Measurements from ENCODE around the gene POU4F1. TPM values are rescaled to one million over a fixed set of nuclear protein-coding genes. Genes with fewer than 3 reads are reported as not detected.

The POU4F1 gene
- total and polyA plus RNA-seq, 2 donors (not counting 3 experiments of a cell fraction or from before 2014, with no cell fraction given), result 0.30 to 1.1 TPM

DNA sequence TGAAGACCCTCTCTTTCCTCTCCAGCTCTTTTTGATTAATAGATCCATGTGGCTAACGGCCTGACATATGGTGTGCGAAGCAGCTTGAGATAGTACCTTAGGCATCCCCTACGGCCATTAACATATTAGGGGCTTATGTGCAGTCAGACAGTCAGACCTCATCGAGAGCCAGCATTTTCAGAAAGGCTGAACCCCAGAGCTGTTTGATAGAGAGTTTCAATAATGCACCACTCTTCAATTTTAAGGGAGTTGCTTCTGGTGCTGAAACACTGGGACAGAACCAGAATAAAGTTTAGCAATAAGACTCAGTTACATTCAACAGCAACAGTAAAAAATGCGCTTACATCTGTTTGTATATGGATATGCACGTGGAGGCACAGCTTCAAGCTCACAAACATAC is 10.8 kb downstream of the POU4F1 start:
- Histone ChIP-seq H2AFZ (ENCODE audit: low read depth, low read length) (no peak overlapping the region), H3K4me1 (ENCODE audit: control insufficient read depth, extremely low read depth, insufficient read depth, low read length) (peaks cover 6% of the 10 kb centered on the region), H3K36me3 (ENCODE audit: control insufficient read depth in 2 of 2, extremely low read depth in 1 of 2, insufficient read depth in 2 of 2, low read length in 2 of 2) (no peaks in the 10 kb centered on the region), H3K4me3 (replicated peaks in 1 of 3; ENCODE audit: insufficient read depth in 1 of 3, low read depth in 1 of 3, low read length in 3 of 3) (no peak overlapping the region), H3K27me3 (ENCODE audit: control insufficient read depth in 2 of 2, insufficient read depth in 2 of 2, low read length in 2 of 2) (peaks cover 57 to 93% of the 10 kb centered on the region in 2 experiments), H3K9ac (replicated peaks; ENCODE audit: extremely low read depth, insufficient read depth, low read length) (no peak overlapping the region), H3K79me2 (ENCODE audit: control insufficient read depth, insufficient read depth, low read length) (no peaks in the 10 kb centered on the region), H3K9me1 (replicated peaks; ENCODE audit: control insufficient read depth, extremely low read depth, insufficient read depth, low read length) (no peaks in the 10 kb centered on the region), H3K4me2 (ENCODE audit: insufficient read depth, low read length) (no peak overlapping the region), H3K9me3 (replicated peaks; ENCODE audit: control insufficient read depth, insufficient read depth, low read length) (no peaks in the 10 kb centered on the region), H4K20me1 (replicated peaks; ENCODE audit: control insufficient read depth, extremely low read depth, insufficient read depth, low read length) (no peaks in the 10 kb centered on the region), H3K27ac (ENCODE audit: insufficient read depth, low read depth, low read length) (no peak overlapping the region)
- BruUV-seq (replicated peaks), result no TSS peak
- DNase-seq (ENCODE audit: low read depth, low spot score) (no peak), FAIRE-seq (no peak)
- POLR2A ChIA-PET, result no interaction called here
- intact Hi-C loops (cut with micrococcal nuclease), result loop anchor here (5.0 kb wide), 1 partner anchor 455 kb away; no protein-coding TSS in a partner anchor
- dilution Hi-C loops (cut with MboI; ENCODE audit: extremely low pct_ligation_motif_present, low sequenced_read_pairs), result no loop called here
- TF ChIP-seq JUN (IDR thresholded peaks at IDR 0.05; ENCODE audit: borderline replicate concordance, insufficient read depth, insufficient read length, low read depth) (no peak), MYC (IDR thresholded peaks at IDR 0.05; ENCODE audit: low read depth, low read length) (no peak)
- TF ChIP-seq, protein P1, sequence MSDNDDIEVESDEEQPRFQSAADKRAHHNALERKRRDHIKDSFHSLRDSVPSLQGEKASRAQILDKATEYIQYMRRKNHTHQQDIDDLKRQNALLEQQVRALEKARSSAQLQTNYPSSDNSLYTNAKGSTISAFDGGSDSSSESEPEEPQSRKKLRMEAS (IDR thresholded peaks at IDR 0.05; ENCODE audit: insufficient read depth, insufficient read length), result no peak
- CTCF ChIA-PET, result interaction anchor here (1.6 kb wide), 1 partner anchor 11 kb away, joined by 3 read pairs; the partner anchor contains the start of gene POU4F1

DNA sequence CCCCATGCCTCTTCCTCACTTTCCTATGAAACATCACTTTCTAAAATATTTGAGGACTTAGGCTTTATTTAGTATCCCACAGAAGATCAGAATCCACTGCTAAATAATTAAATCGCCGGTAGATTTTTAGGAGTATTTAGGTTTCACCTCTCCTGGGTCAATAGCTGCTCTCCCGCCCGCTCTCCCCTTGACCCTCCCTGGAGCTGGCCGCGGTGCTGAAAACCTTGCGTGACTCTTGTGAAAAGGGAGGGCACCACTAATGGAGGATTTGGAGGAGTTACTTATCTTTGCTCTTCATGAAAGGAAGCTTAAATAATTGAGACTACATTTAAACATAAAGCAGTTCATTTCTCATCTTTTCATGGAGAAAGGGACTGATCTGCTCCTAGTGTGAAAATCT is 14.1 kb downstream of the POU4F1 start:
- no peaks in the 10 kb centered on the region for H3K9me3 ChIP-seq (replicated peaks; ENCODE audit: control insufficient read depth, insufficient read depth, low read length)
- no TSS peak for BruUV-seq (replicated peaks)
- peaks cover 33 to 80% of the 10 kb centered on the region in 2 experiments for H3K27me3 ChIP-seq (ENCODE audit: control insufficient read depth in 2 of 2, insufficient read depth in 2 of 2, low read length in 2 of 2)
- POLR2A ChIA-PET, result no interaction called here
- CTCF ChIA-PET, result interaction anchor here (1.4 kb wide), 1 partner anchor 451 kb away, joined by 5 read pairs; no protein-coding TSS in a partner anchor
- TF ChIP-seq POLR2A (IDR thresholded peaks at IDR 0.05; ENCODE audit: low read depth, low read length), result no peak
- H3K4me3 ChIP-seq (replicated peaks in 1 of 3; ENCODE audit: insufficient read depth in 1 of 3, low read depth in 1 of 3, low read length in 3 of 3), result no peak overlapping the region
- no peaks in the 10 kb centered on the region for H3K9me1 ChIP-seq (replicated peaks; ENCODE audit: control insufficient read depth, extremely low read depth, insufficient read depth, low read length)
- no peak overlapping the region for H3K4me2 ChIP-seq (ENCODE audit: insufficient read depth, low read length)
- H3K27ac ChIP-seq (ENCODE audit: insufficient read depth, low read depth, low read length), result no peak overlapping the region
- no peaks in the 10 kb centered on the region for H3K4me1 ChIP-seq (ENCODE audit: control insufficient read depth, extremely low read depth, insufficient read depth, low read length)
- intact Hi-C loops (cut with micrococcal nuclease) (no loop called here), dilution Hi-C loops (cut with MboI; ENCODE audit: extremely low pct_ligation_motif_present, low sequenced_read_pairs) (no loop called here)
- no peaks in the 10 kb centered on the region for H3K36me3 ChIP-seq (ENCODE audit: control insufficient read depth in 2 of 2, extremely low read depth in 1 of 2, insufficient read depth in 2 of 2, low read length in 2 of 2)
- no peaks in the 10 kb centered on the region for H4K20me1 ChIP-seq (replicated peaks; ENCODE audit: control insufficient read depth, extremely low read depth, insufficient read depth, low read length)
- H2AFZ ChIP-seq (ENCODE audit: low read depth, low read length), result no peak overlapping the region
- FAIRE-seq, result no peak
- no peak overlapping the region for H3K9ac ChIP-seq (replicated peaks; ENCODE audit: extremely low read depth, insufficient read depth, low read length)
- H3K79me2 ChIP-seq (ENCODE audit: control insufficient read depth, insufficient read depth, low read length), result no peaks in the 10 kb centered on the region
- no peak for DNase-seq (ENCODE audit: low read depth, low spot score)
